Neuronal stem cell (in vitro differentiated cells): ENCODE data around the gene KLK7.

Source experiments
- DNase-seq: peaks from one replicate; pipeline ENCODE4 v3.0.0-alpha.2; 2013; ENCODE audit warnings: low spot score
- H2AFZ ChIP-seq: one replicate; pipeline ENCODE4 v1.6.1; 2013; ENCODE audit warnings: mild to moderate bottlenecking, low read length, inconsistent platforms
- H2AK5ac ChIP-seq: 2 replicates; pipeline ENCODE4 v1.6.1; 2013; ENCODE audit warnings: low read depth, mild to moderate bottlenecking, inconsistent platforms, low read length, moderate library complexity, mixed read lengths
- H2BK120ac ChIP-seq: 2 replicates; pipeline ENCODE4 v1.6.1; 2013; ENCODE audit warnings: low read depth, mild to moderate bottlenecking, inconsistent platforms, low read length, moderate library complexity, mixed read lengths
- H2BK12ac ChIP-seq: one replicate; pipeline ENCODE4 v1.6.1; 2013; ENCODE audit warnings: low read length, inconsistent platforms
- H2BK15ac ChIP-seq: 2 replicates; pipeline ENCODE4 v1.6.1; 2013; ENCODE audit warnings: mild to moderate bottlenecking, low read length, inconsistent platforms, mixed read lengths
- H2BK5ac ChIP-seq: one replicate; pipeline ENCODE4 v1.6.1; 2013; ENCODE audit warnings: inconsistent platforms, mild to moderate bottlenecking, low read length, moderate library complexity
- H3K14ac ChIP-seq: one replicate; pipeline ENCODE4 v1.6.1; 2013; ENCODE audit warnings: low read length, inconsistent platforms
- H3K18ac ChIP-seq: 2 replicates; pipeline ENCODE4 v1.6.1; 2013; ENCODE audit warnings: low read length, inconsistent platforms
- H3K23ac ChIP-seq: 2 replicates; pipeline ENCODE4 v1.6.1; 2013; ENCODE audit warnings: low read depth, mild to moderate bottlenecking, mixed read lengths, low read length, inconsistent platforms; ENCODE audit not compliant: poor library complexity
- H3K27ac ChIP-seq: replicated peaks from 3 replicates; pipeline ENCODE4 v1.5.1; 2013; ENCODE audit warnings: low read length, inconsistent platforms
- H3K27me3 ChIP-seq, 3 experiments: 2 replicates each; pipeline ENCODE4 v1.6.1; 2013; ENCODE audit warnings: low read length in 3 of 3, mild to moderate bottlenecking in 2 of 3, inconsistent platforms in 1 of 3, low read depth in 1 of 3, mixed read lengths in 1 of 3, moderate library complexity in 1 of 3; ENCODE audit not compliant: control insufficient read depth in 3 of 3, insufficient read depth in 3 of 3
- H3K36me3 ChIP-seq, 2 donors: replicated peaks in 1 of 2; 2 replicates each; pipeline ENCODE4 v1.6.1; 2013; ENCODE audit warnings: low read length in 2 of 2; ENCODE audit not compliant: control insufficient read depth in 2 of 2, insufficient read depth in 2 of 2
- H3K4ac ChIP-seq: 2 replicates; pipeline ENCODE4 v1.6.1; 2013; ENCODE audit warnings: inconsistent platforms, mild to moderate bottlenecking, low read length, moderate library complexity
- H3K4me1 ChIP-seq, 2 donors: 1 replicate in 1 of 2; 2 replicates in 1 of 2; pipeline ENCODE4 v1.6.1; 2013; ENCODE audit warnings: low read length in 2 of 2, low read depth in 1 of 2; ENCODE audit not compliant: control insufficient read depth in 2 of 2, insufficient read depth in 1 of 2
- H3K4me2 ChIP-seq: one replicate; pipeline ENCODE4 v1.6.1; 2013; ENCODE audit warnings: mild to moderate bottlenecking, low read length, inconsistent platforms; ENCODE audit not compliant: insufficient read depth, poor library complexity, severe bottlenecking
- H3K4me3 ChIP-seq, 2 donors: 2 replicates each; pipeline ENCODE4 v1.5.1; 2013; ENCODE audit warnings: low read length in 2 of 2, mild to moderate bottlenecking in 2 of 2, inconsistent platforms in 1 of 2, moderate library complexity in 1 of 2
- H3K79me1 ChIP-seq: one replicate; pipeline ENCODE4 v1.6.1; 2013; ENCODE audit warnings: low read depth, mild to moderate bottlenecking, inconsistent platforms, low read length, moderate library complexity
- H3K9ac ChIP-seq: one replicate; pipeline ENCODE4 v1.6.1; 2013; ENCODE audit warnings: mild to moderate bottlenecking, low read depth, low read length, inconsistent platforms; ENCODE audit not compliant: poor library complexity
- H3K9me3 ChIP-seq, 2 donors: replicated peaks in 1 of 2; 2 replicates each; pipeline versions ENCODE3 to v1.6.1; 2013; ENCODE audit warnings: low read length in 2 of 2, mild to moderate bottlenecking in 2 of 2, inconsistent platforms in 1 of 2, low read depth in 1 of 2, mixed read lengths in 1 of 2, moderate library complexity in 1 of 2; ENCODE audit not compliant: control insufficient read depth in 2 of 2, insufficient read depth in 1 of 2
- H4K8ac ChIP-seq: one replicate; pipeline ENCODE4 v1.6.1; 2013; ENCODE audit warnings: low read depth, mild to moderate bottlenecking, inconsistent platforms, low read length, moderate library complexity
- H4K91ac ChIP-seq: one replicate; pipeline ENCODE4 v1.6.1; 2013; ENCODE audit warnings: low read length, low read depth, mild to moderate bottlenecking, inconsistent platforms; ENCODE audit not compliant: poor library complexity
- WGBS, 2 donors: extraction: QIAGEN DNeasy Blood & Tissue Kit; methylation state at CpG; one replicate each; pipeline ENCODE4 v1.1.7; 2013; ENCODE audit warnings: missing lambda C conversion rate in 2 of 2, mixed read lengths in 1 of 2; ENCODE audit not compliant: insufficient read length in 2 of 2, insufficient replicate concordance in 1 of 2; ENCODE audit errors: extremely low coverage in 2 of 2; 5-methylcytosine and 5-hydroxymethylcytosine counted together

KLK7 gene

DNA sequence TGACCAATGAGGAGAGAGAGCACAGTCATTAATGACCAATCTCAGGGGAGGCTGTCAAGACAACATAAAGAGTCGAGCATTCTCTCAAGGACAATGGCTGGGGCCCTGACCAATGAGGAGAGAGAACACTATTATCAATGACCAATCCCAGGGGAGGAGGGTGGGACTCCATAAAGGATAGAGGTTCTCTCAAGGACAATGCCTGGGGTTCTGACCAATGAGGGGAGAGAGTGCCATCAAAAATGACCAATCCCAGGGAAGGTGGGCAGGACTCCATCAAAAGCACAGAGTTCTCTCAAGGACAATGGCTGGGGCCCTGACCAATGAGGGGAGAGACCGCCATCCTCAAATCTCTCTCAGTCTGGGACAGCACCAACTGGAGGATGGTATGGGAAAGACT is 46.0 kb upstream of the KLK7 start:
- Histone ChIP-seq H2BK15ac (no peak overlapping the region), H2AK5ac (no peak overlapping the region), H4K91ac (no peak overlapping the region), H3K4me2 (no peak overlapping the region), H3K9ac (no peak overlapping the region), H3K27ac (no peak overlapping the region), H2BK5ac (no peak overlapping the region), H3K4ac (no peak overlapping the region), H3K14ac (no peak overlapping the region), H3K23ac (no peak overlapping the region), H4K8ac (no peak overlapping the region), H2BK120ac (no peak overlapping the region), H3K9me3 (peaks cover 0 to 2% of the 10 kb centered on the region in 2 donors), H3K4me3 (no peak overlapping the region), H3K79me1 (peaks cover 1% of the 10 kb centered on the region), H3K4me1 (peaks cover 0 to 13% of the 10 kb centered on the region in 2 donors), H3K18ac (no peak overlapping the region), H2AFZ (no peak overlapping the region), H3K27me3 (peaks cover 0 to 29% (median 0%) of the 10 kb centered on the region in 3 experiments), H3K36me3 (no peaks in the 10 kb centered on the region), H2BK12ac (no peak overlapping the region)
- DNase-seq, result no peak
- no CpG with 5 or more reads among the region's 2 CpGs for WGBS, 2 donors

- H3K27me3 ChIP-seq, result peaks cover 0 to 43% (median 0%) of the 10 kb centered on the region in 3 experiments
- no peak overlapping the region for H3K23ac ChIP-seq
- H3K9ac ChIP-seq, result no peak overlapping the region
- H3K4me3 ChIP-seq, result no peak overlapping the region
- no peak overlapping the region for H2BK12ac ChIP-seq
- H2AFZ ChIP-seq, result no peak overlapping the region
- H3K36me3 ChIP-seq, result no peaks in the 10 kb centered on the region
- H4K8ac ChIP-seq, result no peak overlapping the region
- no peak overlapping the region for H2BK5ac ChIP-seq
- no peak overlapping the region for H2BK15ac ChIP-seq
- peaks cover 0 to 13% of the 10 kb centered on the region in 2 donors for H3K4me1 ChIP-seq
- H3K14ac ChIP-seq, result no peak overlapping the region
- H3K4me2 ChIP-seq, result no peak overlapping the region
- no peak overlapping the region for H3K4ac ChIP-seq
- H4K91ac ChIP-seq, result no peak overlapping the region
- DNase-seq, result no peak
- H3K27ac ChIP-seq, result no peak overlapping the region
- H2BK120ac ChIP-seq, result no peak overlapping the region
- peaks cover 1% of the 10 kb centered on the region for H3K79me1 ChIP-seq
- WGBS, 2 donors, result no CpG with 5 or more reads among the region's 5 CpGs
- H3K18ac ChIP-seq, result no peak overlapping the region
- H2AK5ac ChIP-seq, result peak overlapping the region; percentile 51
- H3K9me3 ChIP-seq, result peaks cover 0 to 2% of the 10 kb centered on the region in 2 donors
Measured at GRCh38 chr19:51027873-51028272, 44.2 kb upstream of the KLK7 start.

- no peak overlapping the region for H2BK5ac ChIP-seq
- H3K79me1 ChIP-seq, result peaks cover 1% of the 10 kb centered on the region
- no peak overlapping the region for H3K4me2 ChIP-seq
- no peak for DNase-seq
- H2BK15ac ChIP-seq, result peak overlapping the region; percentile 52
- H3K36me3 ChIP-seq, result no peaks in the 10 kb centered on the region
- no peak overlapping the region for H3K4ac ChIP-seq
- H4K91ac ChIP-seq, result no peak overlapping the region
- no peak overlapping the region for H2BK12ac ChIP-seq
- no peak overlapping the region for H4K8ac ChIP-seq
- peak overlapping the region; percentile 35 for H3K18ac ChIP-seq
- no peak overlapping the region for H3K4me3 ChIP-seq
- peaks cover 0 to 2% of the 10 kb centered on the region in 2 donors for H3K9me3 ChIP-seq
- WGBS, 2 donors, result no CpG with 5 or more reads among the region's 14 CpGs
- no peak overlapping the region for H3K9ac ChIP-seq
- peaks cover 0 to 49% (median 0%) of the 10 kb centered on the region in 3 experiments for H3K27me3 ChIP-seq
- H3K23ac ChIP-seq, result peak overlapping the region; percentile 51
- H2AFZ ChIP-seq, result no peak overlapping the region
- H3K4me1 ChIP-seq, result peaks cover 0 to 14% of the 10 kb centered on the region in 2 donors
- peak overlapping the region; percentile 65 for H2BK120ac ChIP-seq
- H3K27ac ChIP-seq, result no peak overlapping the region
- H3K14ac ChIP-seq, result no peak overlapping the region
- peak overlapping the region; percentile 51 for H2AK5ac ChIP-seq
Measured at GRCh38 chr19:51027126-51027806, 43.5 kb upstream of the KLK7 start.

DNA sequence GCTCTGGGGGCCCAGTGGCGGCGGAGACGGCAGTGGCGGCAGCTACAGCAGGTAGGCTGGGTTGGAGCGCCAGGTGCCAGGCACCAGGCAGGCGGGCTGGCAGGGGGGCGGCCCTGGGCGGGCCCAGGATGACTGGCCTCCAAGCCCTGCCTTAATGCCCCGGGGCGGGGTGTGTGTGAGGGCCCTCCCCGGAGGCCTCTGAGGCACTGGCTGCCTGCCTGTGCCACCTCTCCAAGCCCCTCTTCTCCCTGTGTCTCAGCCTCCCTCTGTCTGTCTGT is 42.8 kb upstream of the KLK7 start, which contains the start of gene KLK11:
Gene KLK11, minus strand, starts transcription at position 63 of the 278 bp plus-strand sequence. CDS start 985 bp downstream, outside the sequence.
- H2AFZ ChIP-seq, result no peak within 1 kb of the TSS
- H3K79me1 ChIP-seq, result peaks cover 1% of the 10 kb centered on the region
- no peak within 1 kb of the TSS for H3K4me3 ChIP-seq
- DNase-seq, result no peak
- H2BK120ac ChIP-seq, result peak within 1 kb of the TSS; percentile 65
- WGBS, 2 donors, result no CpG with 5 or more reads among the region's 11 CpGs
- H3K9me3 ChIP-seq, result peaks cover 0 to 2% of the 10 kb centered on the region in 2 donors
- H3K14ac ChIP-seq, result peak within 1 kb of the TSS; percentile 59
- no peaks in the 10 kb centered on the region for H3K36me3 ChIP-seq
- H3K27ac ChIP-seq, result no peak within 1 kb of the TSS
- H2AK5ac ChIP-seq, result peak within 1 kb of the TSS; percentile 81
- H4K91ac ChIP-seq, result no peak within 1 kb of the TSS
- peak within 1 kb of the TSS; percentile 30 for H3K4ac ChIP-seq
- no peak within 1 kb of the TSS for H3K4me2 ChIP-seq
- H3K9ac ChIP-seq, result peak within 1 kb of the TSS; percentile 66
- H3K23ac ChIP-seq, result peak within 1 kb of the TSS; percentile 56
- peak within 1 kb of the TSS; percentile 79 for H2BK5ac ChIP-seq
- peak within 1 kb of the TSS; percentile 82 for H3K18ac ChIP-seq
- H2BK15ac ChIP-seq, result peak within 1 kb of the TSS; percentile 63
- H3K4me1 ChIP-seq, result peaks cover 0 to 14% of the 10 kb centered on the region in 2 donors
- H2BK12ac ChIP-seq, result no peak within 1 kb of the TSS
- H4K8ac ChIP-seq, result no peak within 1 kb of the TSS
- peaks cover 0 to 53% (median 0%) of the 10 kb centered on the region in 3 experiments for H3K27me3 ChIP-seq
